ENCODE data around the gene MRFAP1.

DNA sequence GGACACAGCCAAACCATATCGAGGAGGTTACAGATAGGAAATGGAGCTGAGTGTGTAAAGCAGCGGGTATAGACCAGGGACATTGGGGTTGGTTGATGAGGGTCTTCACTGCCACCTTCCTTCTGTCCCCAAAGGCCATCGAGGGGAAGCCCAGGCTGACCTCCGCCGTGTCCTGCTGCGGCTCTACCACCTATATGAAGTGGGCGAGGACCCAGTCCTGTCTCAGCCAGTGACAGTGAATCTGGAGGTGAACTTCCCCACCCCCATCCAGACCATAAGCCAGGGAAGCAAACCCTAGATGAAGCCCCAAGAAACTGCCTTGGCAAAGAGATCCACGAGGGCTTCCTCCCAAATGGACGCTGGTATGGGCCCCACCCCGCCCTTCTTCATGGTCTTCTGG, 23.2 kb upstream of the MRFAP1 start:
- TF ChIP-seq, protein P1, sequence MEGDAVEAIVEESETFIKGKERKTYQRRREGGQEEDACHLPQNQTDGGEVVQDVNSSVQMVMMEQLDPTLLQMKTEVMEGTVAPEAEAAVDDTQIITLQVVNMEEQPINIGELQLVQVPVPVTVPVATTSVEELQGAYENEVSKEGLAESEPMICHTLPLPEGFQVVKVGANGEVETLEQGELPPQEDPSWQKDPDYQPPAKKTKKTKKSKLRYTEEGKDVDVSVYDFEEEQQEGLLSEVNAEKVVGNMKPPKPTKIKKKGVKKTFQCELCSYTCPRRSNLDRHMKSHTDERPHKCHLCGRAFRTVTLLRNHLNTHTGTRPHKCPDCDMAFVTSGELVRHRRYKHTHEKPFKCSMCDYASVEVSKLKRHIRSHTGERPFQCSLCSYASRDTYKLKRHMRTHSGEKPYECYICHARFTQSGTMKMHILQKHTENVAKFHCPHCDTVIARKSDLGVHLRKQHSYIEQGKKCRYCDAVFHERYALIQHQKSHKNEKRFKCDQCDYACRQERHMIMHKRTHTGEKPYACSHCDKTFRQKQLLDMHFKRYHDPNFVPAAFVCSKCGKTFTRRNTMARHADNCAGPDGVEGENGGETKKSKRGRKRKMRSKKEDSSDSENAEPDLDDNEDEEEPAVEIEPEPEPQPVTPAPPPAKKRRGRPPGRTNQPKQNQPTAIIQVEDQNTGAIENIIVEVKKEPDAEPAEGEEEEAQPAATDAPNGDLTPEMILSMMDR (conservative IDR thresholded peaks at IDR 0.05 in 1 of 2, IDR thresholded peaks at IDR 0.05 in 1 of 2; ENCODE audit: low read depth in 1 of 2, low read length in 2 of 2): no peak
- no peak for TF ChIP-seq EZH2 (IDR thresholded peaks at IDR 0.05; ENCODE audit: low read length, missing control alignments)
